GM19043 (cell line): ENCODE data around the gene CNFN.

Source experiments
- ATAC-seq: cut with Tn5 transposase; IDR thresholded peaks from one replicate; pipeline ENCODE4 v1.9.1; 2021; ENCODE audit warnings: low read depth; ENCODE audit not compliant: unreplicated experiment

Gene CNFN

DNA sequence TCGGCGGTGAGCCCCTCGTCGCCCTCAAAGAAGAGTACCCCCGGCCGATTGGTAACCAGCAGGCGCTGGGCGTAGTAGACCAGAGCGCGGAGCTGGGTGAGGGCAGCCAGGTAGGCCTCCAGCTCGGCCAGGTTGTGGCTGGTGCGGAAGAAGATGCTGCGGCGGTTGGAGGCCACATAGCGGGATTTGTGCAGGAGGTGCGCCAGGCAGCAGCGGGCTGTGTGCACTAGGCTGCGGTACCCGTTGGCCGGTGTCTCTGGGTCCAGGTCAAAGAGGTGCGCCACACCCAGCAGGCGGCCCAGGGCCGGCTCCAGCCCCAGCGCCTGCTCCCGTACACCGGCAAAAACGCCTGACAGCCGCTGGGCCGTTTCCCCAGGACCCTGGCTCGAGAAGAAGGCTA is 20.3 kb upstream of the CNFN start:
- no peak for ATAC-seq

DNA sequence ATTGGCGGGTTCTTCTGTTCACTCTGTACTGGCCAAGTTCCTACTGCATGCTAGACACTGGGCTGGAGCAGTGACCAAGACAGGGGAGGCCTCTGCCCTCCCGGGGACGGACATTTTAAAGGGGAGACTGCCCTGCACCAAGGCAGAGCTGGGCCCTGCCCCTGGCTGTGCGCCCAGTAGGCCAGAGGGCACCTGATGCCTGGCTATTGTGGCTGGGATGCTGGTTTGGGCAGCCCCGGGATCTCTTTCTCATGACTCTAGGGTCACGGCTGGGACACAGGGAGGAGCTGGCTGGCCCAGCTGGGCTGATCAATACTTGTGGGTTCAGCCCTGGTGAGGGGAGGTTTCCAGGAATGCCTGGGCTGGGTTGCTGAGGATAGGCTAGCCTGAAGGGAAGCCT is 19.4 kb upstream of the CNFN start:
- ATAC-seq, result no peak

- ATAC-seq, result no peak
Measured at GRCh38 chr19:42407816-42408175, 17.7 kb upstream of the CNFN start.

DNA sequence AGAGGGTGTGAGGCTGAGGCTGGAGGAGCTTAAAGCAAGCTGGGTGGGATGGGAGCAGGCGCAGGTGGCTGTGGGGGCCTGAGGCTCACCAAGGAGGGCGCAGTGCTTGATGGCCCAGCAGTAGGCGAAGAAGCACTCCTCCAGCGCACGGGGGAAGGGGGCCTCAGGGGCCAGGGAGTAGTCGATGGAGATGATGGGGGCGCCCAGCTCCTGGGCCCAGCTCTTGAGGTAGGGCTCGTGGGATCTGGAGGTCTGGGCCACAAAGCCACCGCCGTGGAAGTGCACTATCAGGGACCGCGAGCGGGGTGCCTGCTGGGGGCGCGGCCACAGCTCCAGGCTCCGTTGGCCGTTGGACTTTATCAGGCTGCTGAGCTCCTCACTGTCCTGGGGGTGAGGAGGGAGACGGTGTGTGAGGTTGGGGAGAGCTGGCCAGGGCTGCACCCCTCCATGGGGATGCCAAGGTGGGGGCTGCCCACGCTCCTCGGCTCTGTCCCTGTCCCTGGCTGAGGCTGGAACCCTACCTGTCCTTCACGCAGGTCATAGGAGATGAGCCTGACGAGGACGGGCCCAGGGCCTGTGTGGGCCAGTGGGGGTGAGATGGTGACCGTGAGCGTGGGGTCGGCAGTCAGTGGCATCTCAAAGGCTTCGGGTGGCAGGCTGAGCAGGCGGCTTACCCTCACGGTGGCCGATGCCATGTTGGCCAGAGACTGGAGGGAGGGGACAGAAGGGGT is 17.2 kb upstream of the CNFN start:
- ATAC-seq, result no peak

DNA sequence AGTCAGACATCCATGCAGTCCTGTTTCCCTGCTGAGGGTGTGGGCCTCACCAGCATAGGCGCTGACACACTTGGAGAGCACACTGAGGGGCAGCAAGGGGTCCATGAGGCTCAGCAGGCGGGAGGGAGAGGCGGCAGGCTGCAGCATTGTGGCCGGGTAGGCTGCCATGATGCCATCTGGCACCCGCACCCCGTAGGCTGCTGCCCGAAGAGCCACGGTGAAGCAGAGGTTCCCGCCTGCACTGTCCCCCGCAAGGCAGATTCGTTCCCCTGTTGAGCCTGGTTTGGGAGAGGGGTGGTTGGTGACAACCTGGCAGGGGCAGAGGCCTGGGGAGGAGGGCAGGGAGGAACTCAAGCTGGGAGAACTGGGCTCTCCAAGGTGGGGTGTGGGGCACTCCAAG is 16.0 kb upstream of the CNFN start:
- ATAC-seq, result no peak

DNA sequence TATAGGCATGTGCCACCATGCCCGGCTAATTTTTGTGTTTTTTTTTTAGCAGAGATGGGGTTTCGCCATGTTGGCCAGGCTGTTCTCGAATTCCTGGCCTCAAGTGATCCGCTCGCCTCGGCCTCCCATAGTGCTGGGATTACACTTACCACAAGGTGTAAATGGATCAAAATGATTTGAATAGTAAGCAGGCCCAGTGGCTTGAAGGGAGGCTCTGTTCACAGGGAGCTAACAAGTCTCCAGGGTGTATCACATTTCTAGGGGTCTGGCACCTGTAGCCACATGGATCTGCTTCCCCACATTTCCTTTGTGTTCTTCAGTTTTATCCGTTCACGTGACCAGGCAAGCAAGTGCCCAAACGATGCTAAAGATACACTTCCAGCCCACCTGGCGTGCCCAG is 13.5 kb upstream of the CNFN start:
- ATAC-seq, result no peak

DNA sequence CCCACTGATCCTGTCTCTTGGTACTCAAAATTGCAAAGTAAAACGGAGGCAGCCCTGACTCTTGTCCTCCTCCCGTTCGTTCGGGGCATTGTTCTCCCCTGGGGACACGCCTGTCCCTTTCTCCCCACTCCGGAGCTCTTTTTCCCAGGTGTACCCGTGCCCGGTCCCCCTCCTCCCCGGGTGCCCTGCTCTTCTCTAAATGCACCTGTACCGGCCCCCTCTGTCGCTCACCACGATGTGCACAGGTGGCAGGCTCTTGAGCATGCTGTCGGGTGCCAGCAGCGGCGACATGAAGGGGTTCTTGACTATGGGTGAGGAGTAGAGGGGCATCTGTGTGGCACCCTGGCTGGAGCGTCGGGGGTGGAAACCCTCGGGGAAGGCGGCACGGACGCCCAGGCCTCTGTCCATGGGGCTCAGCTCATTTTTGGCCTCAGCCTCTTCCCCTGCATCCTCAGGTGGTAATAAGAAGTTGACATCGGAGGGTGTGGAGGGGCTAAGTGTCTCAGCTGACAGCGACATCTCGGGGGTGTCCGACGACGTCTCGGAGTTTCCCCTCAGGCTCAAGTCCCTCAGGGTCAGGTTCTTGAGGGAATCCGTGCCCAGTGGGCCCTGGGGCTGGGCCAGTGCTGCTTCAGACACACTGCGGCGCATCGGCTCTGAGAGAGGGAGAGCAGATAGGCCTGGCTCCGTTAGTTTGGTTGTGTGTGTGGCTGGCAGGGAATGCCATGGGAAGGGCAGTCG is 12.4 kb upstream of the CNFN start:
- ATAC-seq, result no peak

DNA sequence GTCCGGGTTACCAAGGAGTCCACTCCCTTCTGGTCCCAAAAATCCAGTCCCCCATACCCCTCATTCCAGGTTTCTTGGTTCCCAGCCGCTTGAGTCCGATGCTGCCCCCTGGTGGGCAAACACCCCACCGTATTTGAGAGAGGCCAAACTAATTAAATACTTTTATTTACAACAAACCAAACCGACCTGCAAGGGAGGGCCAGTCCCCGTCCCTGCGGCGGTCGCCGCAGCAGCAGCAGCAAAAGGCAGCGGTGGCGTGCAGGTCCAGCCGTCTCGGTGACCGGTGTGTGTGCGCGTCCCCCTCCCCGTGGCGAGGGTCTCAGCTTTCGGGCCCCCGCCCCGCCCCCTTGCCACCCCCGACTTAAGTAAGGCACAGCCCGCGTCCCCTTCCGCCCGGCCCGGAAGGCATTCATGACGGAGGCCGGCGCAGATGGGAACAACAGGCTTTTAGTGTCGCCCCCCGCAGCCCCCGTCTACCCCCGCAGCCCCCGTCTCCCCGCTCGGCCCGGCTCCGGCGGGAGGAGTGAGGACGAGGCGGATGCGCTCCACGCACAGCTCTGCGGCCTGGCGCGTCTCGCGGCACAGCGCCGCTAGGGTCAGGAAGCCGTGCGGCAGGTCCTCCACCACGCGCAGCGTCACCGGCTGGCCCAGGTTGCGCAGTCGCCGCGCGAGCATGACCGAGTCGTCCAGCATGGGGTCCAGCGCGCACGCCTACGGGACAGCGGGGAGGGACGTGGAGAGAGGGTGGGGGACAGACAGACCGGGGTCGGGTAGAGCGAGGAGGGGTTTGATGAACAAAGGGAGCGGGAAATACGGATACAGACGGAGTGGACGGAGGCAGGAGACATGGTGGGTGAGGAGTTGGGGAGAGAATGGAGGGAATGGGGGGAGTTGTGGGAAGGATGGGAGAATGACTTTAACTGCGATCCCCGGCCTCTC is 11.5 kb upstream of the CNFN start:
- ATAC-seq, result no peak

DNA sequence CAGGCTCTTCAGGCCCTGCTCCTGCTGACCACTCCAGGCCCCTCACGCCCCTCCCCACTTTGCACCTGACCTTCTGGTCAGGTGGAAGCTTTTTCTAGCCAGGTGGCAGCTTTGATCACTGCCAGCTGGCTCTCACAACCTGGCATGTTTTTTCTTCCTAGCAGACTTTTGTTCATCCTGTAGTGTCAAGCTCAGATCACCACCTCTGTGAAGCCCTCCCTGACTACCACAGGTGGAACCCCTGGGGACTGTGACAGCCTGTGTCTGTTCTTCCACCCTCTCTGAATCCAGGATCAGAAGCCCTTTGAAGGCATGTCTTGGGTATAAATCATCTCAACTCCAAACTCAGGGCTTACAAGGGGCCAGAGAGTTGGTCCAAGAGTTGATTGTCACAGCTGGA is 10.3 kb upstream of the CNFN start:
- ATAC-seq, result no peak

GRCh38 chr19:42397263-42398166 is 7.4 kb upstream of the CNFN start:
- ATAC-seq, result no peak

GRCh38 chr19:42396381-42397262 is 6.5 kb upstream of the CNFN start:
- ATAC-seq, result peak; percentile 90

GRCh38 chr19:42394751-42395150 is 4.7 kb upstream of the CNFN start:
- no peak for ATAC-seq

GRCh38 chr19:42392165-42392564 is 2.1 kb upstream of the CNFN start:
- ATAC-seq, result no peak

GRCh38 chr19:42388851-42389489 is 1.1 kb downstream of the CNFN start:
- ATAC-seq, result no peak

- no peak for ATAC-seq
Measured at GRCh38 chr19:42386974-42387707, 3.0 kb downstream of the CNFN start.

- ATAC-seq, result no peak
Measured at GRCh38 chr19:42380155-42380554, 9.9 kb downstream of the CNFN start.

DNA sequence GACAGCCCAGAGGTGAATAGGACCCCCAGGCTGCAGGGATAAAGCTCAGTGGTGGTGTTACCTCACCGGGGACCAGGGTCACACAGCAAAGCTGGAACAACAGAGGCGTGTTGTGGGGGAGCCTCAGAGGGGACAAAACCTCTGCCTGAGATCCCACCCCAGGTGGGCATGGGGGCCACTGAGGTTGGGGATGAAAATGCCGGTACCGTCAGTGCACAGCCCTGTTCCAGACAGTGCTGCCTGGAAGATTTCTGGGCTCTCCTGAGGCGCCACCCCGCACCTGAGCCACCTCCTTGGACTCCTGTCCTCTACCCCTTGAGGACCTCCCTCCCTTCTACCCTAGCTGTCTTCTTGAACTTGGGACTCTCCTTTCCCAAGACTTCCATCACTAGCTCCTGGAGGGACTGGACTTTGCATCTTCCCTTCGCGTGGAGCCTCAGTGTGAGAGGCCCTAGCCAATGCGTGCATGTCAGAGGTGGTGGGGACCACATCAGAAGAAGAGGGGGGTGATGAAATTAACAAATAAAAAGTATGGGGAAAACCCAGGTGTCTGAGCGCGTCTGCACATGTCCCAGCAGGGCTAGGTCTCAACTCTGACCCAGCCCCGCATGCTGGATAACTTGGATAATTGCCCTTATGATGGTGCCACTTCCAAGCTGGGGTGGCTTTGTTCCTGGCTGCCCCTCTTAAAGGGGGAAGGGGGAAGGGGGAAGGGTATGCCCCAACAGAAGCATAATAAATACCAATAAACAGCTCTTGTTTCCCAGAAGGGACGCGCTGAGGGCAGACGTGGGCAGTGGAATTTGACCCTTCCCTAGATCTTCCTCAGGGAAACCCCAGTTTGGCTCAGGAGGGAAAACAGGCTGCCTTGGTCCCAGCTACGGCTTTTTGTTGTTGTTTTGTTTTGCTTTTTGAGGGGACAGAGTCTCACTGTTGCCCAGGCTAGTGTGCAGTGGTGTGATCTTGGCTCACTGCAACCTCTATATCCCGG is 11.6 kb downstream of the CNFN start:
- ATAC-seq, result no peak
